BJ (cell line): ENCODE results near the gene STH. TPM values are rescaled to one million over a fixed set of nuclear protein-coding genes. Genes with fewer than 3 reads are reported as not detected.
"Not testable (repeated sequence)": the region's sequence is repeated elsewhere in the genome, so short reads cannot be mapped to it uniquely, and the experiment has no call there.

ENCODE experiments used
- CTCF ChIA-PET: fragments of 350-600 bp; formaldehyde crosslinking; extraction: SDS; loops from one replicate; lab custom pipeline; 2021; ENCODE audit warnings: antibody characterized with exemption, inconsistent platforms; lab: Yijun Ruan, JAX
- POLR2A ChIA-PET: fragments of 300-600 bp; sonication (Branson Sonifier 250); formaldehyde crosslinking; extraction: SDS; loops from one replicate; lab custom pipeline; 2021; ENCODE audit warnings: antibody characterized with exemption; lab: Charles Lee
- DNase-seq: peaks from one replicate; pipeline ENCODE4 v3.0.0-alpha.2; 2011; ENCODE audit warnings: low read depth
- H3K27me3 ChIP-seq: 2 replicates; pipeline ENCODE4 v1.6.0; 2011; ENCODE audit warnings: low read length; ENCODE audit not compliant: control insufficient read depth, insufficient read depth
- H3K36me3 ChIP-seq: 2 replicates; pipeline ENCODE4 v1.5.1; 2011; ENCODE audit warnings: low read length; ENCODE audit not compliant: control insufficient read depth, insufficient read depth
- H3K4me3 ChIP-seq: 2 replicates; pipeline ENCODE4 v1.5.1; 2011; ENCODE audit warnings: low read depth, mild to moderate bottlenecking, control low read depth, low read length
- polyA plus RNA-seq: library from polyadenylated mRNA; depleted of rRNA; stranded (reverse); fragments of >200 nt; gene quantifications from 2 replicates; pipeline ENCODE4 v1.2.3, GENCODE V29; 2011
- TF ChIP-seq, protein P1 (sequence below): IDR thresholded peaks from 2 replicates; pipeline ENCODE4 v1.5.1; 2011; ENCODE audit warnings: low read depth, mild to moderate bottlenecking, control low read depth, inconsistent platforms, low read length, moderate library complexity; ENCODE audit not compliant: insufficient read depth

Gene STH
- polyA plus RNA-seq, 1 experiment: not detected

DNA sequence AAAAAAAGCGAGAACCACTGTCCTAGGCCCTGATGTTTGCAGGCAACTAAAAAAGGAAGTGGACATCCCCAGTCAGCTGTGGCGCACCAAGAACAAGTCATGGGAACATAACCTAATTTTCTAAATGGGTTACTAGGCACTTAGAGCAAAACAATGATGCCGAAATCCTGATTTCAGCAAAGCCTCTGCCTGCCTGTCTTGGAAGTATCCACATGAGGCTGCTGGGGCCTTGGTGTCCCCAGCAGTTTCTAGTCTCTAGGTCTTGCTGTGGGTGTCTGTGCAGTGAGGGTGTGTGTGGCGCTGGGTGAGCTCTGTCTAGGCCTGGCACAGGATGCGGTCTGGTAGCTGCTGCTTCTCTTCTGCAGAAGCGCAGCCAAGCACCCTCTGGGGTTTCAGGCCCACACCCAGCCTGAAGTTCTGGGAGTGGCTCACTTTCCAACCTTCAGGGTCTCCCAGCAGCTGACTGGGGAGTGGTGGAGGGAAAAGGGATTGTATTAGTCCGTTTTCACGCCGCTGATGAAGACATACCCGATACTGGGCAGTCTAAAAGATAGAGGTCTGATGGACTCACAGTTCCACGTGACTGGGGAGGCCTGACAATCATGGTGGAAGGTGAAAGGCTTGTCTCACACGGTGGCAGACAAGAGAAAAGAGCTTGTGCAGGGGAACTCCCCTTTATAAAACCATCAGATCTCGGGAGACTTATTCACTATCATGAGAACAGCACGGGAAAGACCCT lies 21.1 kb downstream of the STH start:
- no peaks in the 10 kb centered on the region for H3K36me3 ChIP-seq
- no peak overlapping the region for H3K4me3 ChIP-seq
- DNase-seq: no peak
- CTCF ChIA-PET: interaction anchor here (1.1 to 2.4 kb wide), 5 partner anchors 14 to 25 kb away, joined by 3 to 10 read pairs (median 4); no protein-coding TSS in a partner anchor
- TF ChIP-seq, protein P1, sequence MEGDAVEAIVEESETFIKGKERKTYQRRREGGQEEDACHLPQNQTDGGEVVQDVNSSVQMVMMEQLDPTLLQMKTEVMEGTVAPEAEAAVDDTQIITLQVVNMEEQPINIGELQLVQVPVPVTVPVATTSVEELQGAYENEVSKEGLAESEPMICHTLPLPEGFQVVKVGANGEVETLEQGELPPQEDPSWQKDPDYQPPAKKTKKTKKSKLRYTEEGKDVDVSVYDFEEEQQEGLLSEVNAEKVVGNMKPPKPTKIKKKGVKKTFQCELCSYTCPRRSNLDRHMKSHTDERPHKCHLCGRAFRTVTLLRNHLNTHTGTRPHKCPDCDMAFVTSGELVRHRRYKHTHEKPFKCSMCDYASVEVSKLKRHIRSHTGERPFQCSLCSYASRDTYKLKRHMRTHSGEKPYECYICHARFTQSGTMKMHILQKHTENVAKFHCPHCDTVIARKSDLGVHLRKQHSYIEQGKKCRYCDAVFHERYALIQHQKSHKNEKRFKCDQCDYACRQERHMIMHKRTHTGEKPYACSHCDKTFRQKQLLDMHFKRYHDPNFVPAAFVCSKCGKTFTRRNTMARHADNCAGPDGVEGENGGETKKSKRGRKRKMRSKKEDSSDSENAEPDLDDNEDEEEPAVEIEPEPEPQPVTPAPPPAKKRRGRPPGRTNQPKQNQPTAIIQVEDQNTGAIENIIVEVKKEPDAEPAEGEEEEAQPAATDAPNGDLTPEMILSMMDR: no peak
- POLR2A ChIA-PET: no interaction called here
- no peaks in the 10 kb centered on the region for H3K27me3 ChIP-seq

- H3K27me3 ChIP-seq: no peaks in the 10 kb centered on the region
- ChIA-PET CTCF (interaction anchor here (0.7 to 2.4 kb wide), 4 partner anchors 10 to 24 kb away, joined by 3 to 10 read pairs (median 3); no protein-coding TSS in a partner anchor), POLR2A (no interaction called here)
- TF ChIP-seq, protein P1: no peak
- H3K36me3 ChIP-seq: no peaks in the 10 kb centered on the region
- H3K4me3 ChIP-seq: no peak overlapping the region
- DNase-seq: no peak
Measured at GRCh38 chr17:46020998-46021397, 21.9 kb downstream of the STH start.

DNA sequence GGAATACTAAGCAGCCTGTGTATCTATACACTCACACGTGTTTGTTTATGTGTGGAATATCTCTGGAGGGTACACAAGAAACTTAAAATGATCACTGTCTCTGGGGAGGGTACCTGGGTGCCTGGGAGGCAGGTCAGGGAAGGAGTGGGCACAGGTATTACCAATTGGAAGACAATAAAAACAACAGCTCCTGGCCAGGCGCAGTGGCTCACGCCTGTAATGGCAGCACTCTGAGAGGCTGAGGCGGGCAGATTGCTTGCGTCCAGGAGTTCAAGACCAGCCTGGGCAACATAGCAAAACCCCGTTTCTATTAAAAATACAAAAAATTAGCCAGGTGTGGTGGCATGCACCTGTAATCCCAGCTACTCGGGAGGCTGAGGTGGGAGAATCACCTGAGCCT lies 24.3 kb downstream of the STH start:
- CTCF ChIA-PET: interaction anchor here (2.2 kb wide), 1 partner anchor 21 kb away, joined by 5 read pairs; no protein-coding TSS in a partner anchor
- H3K36me3 ChIP-seq, H3K4me3 ChIP-seq, DNase-seq, H3K27me3 ChIP-seq, POLR2A ChIA-PET: not testable (repeated sequence)

GRCh38 chr17:46023783-46024388 lies 24.8 kb downstream of the STH start:
- Histone ChIP-seq H3K27me3 (no peaks in the 10 kb centered on the region), H3K36me3 (peaks cover 7% of the 10 kb centered on the region), H3K4me3 (no peak overlapping the region)
- DNase-seq: no peak
- ChIA-PET CTCF (interaction anchor here (2.2 kb wide), 1 partner anchor 20 kb away, joined by 5 read pairs; no protein-coding TSS in a partner anchor), POLR2A (no interaction called here)
- TF ChIP-seq, protein P1: no peak

- CTCF ChIA-PET: interaction anchor here (2.2 kb wide), 1 partner anchor 20 kb away, joined by 5 read pairs; no protein-coding TSS in a partner anchor
- Histone ChIP-seq H3K36me3 (peaks cover 7% of the 10 kb centered on the region), H3K27me3 (no peaks in the 10 kb centered on the region), H3K4me3 (no peak overlapping the region)
- TF ChIP-seq, protein P1: no peak
- DNase-seq: no peak
- POLR2A ChIA-PET: no interaction called here
Measured at GRCh38 chr17:46024590-46024989, 25.5 kb downstream of the STH start.
